Daoy (cell line): ENCODE measurements around the gene TMEM214. TPM values are rescaled to one million over a fixed set of nuclear protein-coding genes. Genes with fewer than 3 reads are reported as not detected.

ENCODE experiments used
- DNase-seq: peaks from one replicate; pipeline ENCODE4 v3.0.0-alpha.2; 2015; ENCODE audit warnings: low read depth
- total RNA-seq: library from RNA; depleted of rRNA; stranded (reverse); fragments of >200 nt; shearing (Covaris generic); gene quantifications from 2 replicates; pipeline ENCODE4 v1.2.3, GENCODE V29; 2014; rRNA removed

The TMEM214 gene
- total RNA-seq, 1 experiment from 2014 or later: 42.7 TPM

DNA sequence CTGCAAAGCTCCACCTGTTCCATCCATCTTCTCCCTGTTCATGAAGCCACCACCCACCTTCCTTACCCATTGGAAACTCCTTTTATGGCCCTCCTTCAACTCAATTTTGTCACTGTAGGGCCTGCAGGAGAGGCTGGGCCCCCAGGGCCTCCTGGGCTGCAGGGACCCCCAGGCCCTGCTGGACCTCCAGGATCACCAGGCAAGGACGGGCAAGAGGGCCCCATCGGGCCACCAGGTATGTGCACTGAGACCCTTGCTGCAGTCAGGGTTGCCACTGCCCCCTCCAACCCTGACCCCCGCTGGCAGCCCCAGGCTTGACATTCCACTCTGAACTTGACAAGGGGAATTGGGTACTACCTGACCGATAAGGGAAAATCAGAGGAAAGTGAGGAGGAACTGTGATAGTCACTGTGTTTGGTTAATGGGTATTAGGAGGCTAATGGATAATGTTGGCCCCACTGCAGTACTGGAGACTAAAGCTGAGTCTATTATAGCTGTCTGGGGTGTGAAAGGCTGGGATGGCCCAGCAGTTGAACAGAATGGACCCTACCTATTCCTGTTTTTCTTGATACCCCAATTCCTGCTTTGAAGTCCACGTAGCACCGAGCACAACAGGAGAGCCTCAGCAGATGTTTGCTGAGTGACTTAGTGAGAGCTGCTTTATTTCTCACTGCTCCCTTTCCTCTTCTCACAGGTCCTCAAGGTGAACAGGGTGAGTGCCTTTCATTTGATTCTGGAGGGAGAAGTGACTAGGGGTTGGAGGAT lies 51.7 kb downstream of the TMEM214 start:
- no peak for DNase-seq

DNA sequence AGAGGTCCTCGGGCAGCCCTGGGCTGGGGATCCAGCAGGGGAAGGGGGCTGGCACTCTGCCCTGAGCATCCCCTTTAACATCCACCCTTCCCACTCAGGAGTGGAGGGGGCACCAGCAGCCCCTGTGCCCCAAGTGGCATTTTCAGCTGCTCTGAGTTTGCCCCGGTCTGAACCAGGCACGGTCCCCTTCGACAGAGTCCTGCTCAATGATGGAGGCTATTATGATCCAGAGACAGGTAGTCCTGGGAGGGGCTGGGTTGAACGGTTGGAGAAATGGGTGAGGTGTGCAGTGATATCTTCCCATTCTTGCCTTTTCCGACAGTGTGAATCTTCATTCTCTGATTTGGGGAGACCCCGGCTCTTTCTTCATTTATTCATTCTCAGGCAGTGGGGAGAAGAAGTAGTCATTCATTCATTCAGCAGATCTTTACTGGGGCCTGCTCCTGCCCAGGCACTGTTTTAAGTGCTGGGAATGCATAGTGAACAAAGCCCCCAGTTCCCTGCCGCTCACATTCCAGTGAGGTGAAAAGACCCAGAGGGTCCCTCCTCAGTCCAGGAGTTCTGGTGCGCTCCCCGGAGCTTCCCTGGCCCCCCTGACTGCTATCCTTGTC lies 52.4 kb downstream of the TMEM214 start:
- DNase-seq: no peak

DNA sequence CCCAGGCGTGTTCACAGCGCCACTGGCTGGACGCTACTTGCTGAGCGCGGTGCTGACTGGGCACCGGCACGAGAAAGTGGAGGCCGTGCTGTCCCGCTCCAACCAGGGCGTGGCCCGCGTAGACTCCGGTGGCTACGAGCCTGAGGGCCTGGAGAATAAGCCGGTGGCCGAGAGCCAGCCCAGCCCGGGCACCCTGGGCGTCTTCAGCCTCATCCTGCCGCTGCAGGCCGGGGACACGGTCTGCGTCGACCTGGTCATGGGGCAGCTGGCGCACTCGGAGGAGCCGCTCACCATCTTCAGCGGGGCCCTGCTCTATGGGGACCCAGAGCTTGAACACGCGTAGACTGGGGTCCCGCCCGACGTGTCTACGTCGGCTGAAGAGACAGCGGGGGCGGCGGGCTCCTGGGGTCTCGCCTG lies 52.9 kb downstream of the TMEM214 start:
- DNase-seq: peak; percentile 80

DNA sequence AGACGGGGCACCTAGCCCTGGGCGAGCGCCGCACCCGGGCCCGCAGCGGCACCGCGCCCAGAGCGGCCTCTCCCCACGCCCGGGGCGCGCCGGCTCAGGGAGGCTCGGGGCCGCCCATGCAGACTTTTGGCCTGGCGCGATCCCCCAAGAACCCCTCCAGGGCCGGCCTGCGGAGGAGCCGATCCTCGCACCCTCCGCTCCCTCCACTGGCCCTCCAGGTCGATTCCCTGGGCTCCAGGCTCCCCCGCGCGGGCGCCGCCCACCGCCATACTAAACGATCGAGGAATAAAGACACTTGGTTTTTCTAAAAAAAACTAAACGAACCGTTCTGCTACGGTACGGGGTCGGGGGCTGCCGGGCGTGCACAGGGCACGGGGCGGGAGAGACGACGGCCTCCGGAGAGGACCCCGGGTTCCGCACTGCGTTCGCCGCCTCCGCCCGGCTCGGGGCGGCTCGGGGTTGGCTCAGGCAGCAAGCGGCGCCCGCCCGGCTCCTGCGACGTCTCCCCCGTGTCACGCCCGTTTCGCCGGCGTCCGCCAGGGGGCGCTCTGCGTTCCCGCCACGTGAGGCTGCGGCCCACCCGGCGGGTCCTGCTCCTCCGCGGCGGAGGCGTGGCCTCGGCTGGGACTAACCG lies 53.4 kb downstream of the TMEM214 start:
- DNase-seq: peak; percentile 98

DNA sequence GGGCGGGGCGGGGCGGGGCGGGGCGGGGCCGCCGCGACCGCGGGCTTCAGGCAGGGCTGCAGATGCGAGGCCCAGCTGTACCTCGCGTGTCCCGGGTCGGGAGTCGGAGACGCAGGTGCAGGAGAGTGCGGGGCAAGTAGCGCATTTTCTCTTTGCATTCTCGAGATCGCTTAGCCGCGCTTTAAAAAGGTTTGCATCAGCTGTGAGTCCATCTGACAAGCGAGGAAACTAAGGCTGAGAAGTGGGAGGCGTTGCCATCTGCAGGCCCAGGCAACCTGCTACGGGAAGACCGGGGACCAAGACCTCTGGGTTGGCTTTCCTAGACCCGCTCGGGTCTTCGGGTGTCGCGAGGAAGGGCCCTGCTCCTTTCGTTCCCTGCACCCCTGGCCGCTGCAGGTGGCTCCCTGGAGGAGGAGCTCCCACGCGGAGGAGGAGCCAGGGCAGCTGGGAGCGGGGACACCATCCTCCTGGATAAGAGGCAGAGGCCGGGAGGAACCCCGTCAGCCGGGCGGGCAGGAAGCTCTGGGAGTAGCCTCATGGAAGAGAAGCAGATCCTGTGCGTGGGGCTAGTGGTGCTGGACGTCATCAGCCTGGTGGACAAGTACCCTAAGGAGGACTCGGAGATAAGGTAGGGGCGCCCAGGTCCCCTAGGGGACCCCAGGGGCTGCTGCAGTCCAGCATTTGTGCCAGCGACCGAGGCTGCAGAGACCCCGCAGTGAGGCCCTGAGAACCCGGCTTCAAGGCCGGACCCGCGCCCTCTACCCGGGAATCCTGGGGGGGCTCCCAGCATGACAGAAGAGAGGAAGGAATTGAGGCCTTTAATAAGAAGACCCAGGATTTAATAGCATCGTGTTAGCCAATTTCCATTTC lies 54.2 kb downstream of the TMEM214 start, which contains the start of gene KHK:
TSS of gene KHK (plus strand) at position 49 of the 870 bp plus-strand sequence. CDS start at position 537, 488 bp downstream.
- DNase-seq: no peak

DNA sequence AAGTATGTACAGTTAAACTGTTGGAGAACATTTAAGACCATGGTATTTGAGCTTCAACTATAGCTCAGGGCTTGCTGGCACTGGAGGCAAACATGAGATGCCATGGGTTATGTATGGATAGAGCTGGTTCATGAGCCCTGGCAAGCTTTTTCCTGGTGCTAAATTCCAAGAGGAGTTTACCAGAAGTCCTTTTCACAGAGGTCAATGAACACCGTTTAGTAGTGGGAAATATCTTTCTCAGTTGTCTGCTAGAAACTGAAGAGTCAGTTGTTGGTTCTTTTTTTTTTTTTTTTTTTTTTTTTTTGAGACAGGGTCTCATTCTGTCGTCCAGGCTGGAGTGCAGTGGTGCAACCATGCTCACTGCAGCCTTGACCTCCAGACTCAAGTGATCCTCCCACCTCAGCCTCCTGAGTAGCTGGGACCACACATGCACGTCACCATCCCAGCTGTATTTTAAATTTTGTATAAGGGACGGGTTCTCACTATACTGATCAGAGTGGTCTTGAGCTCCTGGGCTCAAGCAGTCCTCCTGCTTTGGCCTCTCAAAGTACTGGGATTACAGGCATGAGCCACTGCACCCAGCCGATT lies 55.2 kb downstream of the TMEM214 start:
- no peak for DNase-seq

DNA sequence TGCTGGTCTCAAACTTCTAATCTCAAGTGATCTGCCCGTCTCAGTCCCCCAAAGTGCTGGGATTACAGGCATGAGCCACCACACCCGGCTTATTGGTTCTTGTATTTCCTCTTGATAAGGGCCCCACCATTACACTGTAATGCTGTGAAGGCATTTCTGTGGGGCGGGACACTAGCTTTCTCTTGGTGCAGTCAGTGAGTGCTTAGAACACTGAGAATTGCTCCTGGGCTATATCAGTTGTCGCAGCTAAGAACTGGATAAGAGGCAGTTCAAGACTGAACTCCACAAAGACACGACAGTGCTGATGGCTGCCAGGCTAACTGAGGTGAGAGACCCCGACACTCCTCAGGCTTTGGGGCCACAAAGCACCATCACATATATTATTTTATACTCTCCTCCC lies 55.9 kb downstream of the TMEM214 start:
- no peak for DNase-seq

DNA sequence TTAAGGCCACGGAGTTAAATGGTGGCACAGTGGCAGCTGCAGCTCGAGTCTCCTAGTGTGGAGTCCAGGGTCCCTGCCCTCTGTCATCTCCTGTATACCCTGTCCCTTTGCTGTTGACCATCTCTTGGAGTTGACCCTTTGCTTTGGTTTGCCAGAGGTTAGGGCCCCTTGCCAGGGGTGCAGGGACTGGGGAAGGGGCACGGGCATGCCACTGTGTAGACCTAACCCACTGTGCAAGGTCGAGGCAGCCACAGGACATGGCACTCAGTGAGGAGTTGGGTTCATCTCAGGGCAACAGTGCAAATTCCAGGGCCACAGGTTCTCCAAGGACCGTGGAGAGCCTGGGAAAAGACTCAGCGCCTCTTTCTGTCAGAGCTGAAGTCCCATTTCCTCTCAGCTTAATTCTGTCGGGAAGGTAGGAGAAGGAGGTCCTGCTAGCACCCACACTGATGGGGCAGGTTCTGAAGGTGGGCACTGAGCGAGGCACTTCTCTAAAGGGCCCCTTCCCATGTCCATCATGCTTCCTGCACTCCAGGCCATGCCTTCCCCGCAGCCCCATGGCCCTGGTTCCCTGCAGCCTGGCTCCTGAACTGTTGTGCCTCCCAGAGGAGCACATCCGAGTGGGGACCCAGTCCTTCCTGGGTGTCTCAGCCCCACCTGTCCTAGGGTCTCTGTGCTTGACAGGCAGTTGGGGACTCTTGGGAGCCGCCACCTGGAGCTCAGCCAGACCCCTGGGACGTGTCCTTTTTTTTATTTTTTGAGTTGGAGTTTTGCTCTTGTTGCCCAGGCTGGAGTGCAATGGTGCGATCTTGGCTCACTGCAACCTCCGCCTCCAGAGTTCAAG lies 56.6 kb downstream of the TMEM214 start:
- DNase-seq: no peak

Other genes with a start within 250 kb of the TMEM214 start
- gene CENPA, start 246.9 kb upstream of the TMEM214 start, total RNA-seq: 25.3 and 27.9 TPM in 2 replicates
- 1.0 and 1.9 TPM in 2 replicates for gene DPYSL5, start 184.8 kb upstream of the TMEM214 start, total RNA-seq
- gene MAPRE3, start 62.3 kb upstream of the TMEM214 start, total RNA-seq: 4.6 and 6.6 TPM in 2 replicates
- 19.3 and 22.5 TPM in 2 replicates for gene AGBL5, start 18.7 kb downstream of the TMEM214 start, total RNA-seq
- 184 and 194 TPM in 2 replicates for gene OST4, start 38.7 kb downstream of the TMEM214 start, total RNA-seq
- 6.0 and 10.2 TPM in 2 replicates for gene EMILIN1, start 45.6 kb downstream of the TMEM214 start, total RNA-seq
- 1.1 and 2.9 TPM in 2 replicates for gene KHK, start 53.8 kb downstream of the TMEM214 start, total RNA-seq
- 3.4 and 8.6 TPM in 2 replicates for gene CGREF1, start 86.2 kb downstream of the TMEM214 start, total RNA-seq
- gene ABHD1, start 90.8 kb downstream of the TMEM214 start, total RNA-seq: 1.7 TPM in 1 of 2 replicates, not detected in the other
- 79.3 and 84.9 TPM in 2 replicates for gene PREB, start 101.7 kb downstream of the TMEM214 start, total RNA-seq
- not detected in 2 replicates for gene PRR30, start 106.4 kb downstream of the TMEM214 start, total RNA-seq
- not detected in 2 replicates for gene TCF23, start 116.0 kb downstream of the TMEM214 start, total RNA-seq
- gene ATRAID, start 179.1 kb downstream of the TMEM214 start, total RNA-seq: 94.2 and 249 TPM in 2 replicates
- 86.8 and 101 TPM in 2 replicates for gene SLC5A6, start 179.3 kb downstream of the TMEM214 start, total RNA-seq
- gene CAD, start 184.4 kb downstream of the TMEM214 start, total RNA-seq: 26.6 and 29.7 TPM in 2 replicates
- gene SLC30A3, start 230.1 kb downstream of the TMEM214 start, total RNA-seq: 0.11 TPM in 1 of 2 replicates, not detected in the other
- gene DNAJC5G, start 242.5 kb downstream of the TMEM214 start, total RNA-seq: not detected in 2 replicates
- not detected in 2 replicates for gene TRIM54, start 249.5 kb downstream of the TMEM214 start, total RNA-seq